ENCODE measurements around the gene TMEM178B. TPM values are rescaled to one million over a fixed set of nuclear protein-coding genes. Genes with fewer than 3 reads are reported as not detected.

Gene TMEM178B
- total and polyA plus RNA-seq, 2 experiments from 2014 or later = 0.24 to 0.30 TPM

DNA sequence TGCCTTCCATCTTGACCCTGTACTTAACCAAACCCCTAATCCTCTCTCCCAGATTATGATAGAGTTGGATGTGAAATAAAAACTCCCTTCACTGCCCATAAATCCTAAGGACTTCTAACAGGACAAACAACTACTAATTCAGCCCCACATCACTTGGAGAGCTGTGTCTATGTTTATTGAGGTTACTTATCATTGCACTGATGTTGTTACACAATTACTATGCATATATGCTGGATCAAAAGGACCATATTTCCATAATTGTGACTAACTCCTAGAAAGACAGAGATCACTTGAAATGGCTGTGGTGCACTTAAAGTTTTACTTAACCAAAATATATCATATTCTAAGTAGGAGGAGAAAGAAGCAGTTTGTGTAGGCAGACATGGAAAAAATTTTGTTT is 332.5 kb downstream of the TMEM178B start:
- no peak for TF ChIP-seq EZH2phosphoT487 (IDR thresholded peaks at IDR 0.05; ENCODE audit: low read depth, severe bottlenecking, unreplicated experiment)
- TF ChIP-seq, protein P1, sequence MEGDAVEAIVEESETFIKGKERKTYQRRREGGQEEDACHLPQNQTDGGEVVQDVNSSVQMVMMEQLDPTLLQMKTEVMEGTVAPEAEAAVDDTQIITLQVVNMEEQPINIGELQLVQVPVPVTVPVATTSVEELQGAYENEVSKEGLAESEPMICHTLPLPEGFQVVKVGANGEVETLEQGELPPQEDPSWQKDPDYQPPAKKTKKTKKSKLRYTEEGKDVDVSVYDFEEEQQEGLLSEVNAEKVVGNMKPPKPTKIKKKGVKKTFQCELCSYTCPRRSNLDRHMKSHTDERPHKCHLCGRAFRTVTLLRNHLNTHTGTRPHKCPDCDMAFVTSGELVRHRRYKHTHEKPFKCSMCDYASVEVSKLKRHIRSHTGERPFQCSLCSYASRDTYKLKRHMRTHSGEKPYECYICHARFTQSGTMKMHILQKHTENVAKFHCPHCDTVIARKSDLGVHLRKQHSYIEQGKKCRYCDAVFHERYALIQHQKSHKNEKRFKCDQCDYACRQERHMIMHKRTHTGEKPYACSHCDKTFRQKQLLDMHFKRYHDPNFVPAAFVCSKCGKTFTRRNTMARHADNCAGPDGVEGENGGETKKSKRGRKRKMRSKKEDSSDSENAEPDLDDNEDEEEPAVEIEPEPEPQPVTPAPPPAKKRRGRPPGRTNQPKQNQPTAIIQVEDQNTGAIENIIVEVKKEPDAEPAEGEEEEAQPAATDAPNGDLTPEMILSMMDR (IDR thresholded peaks at IDR 0.05; ENCODE audit: poor library complexity) = no peak
- TF ChIP-seq EZH2 (IDR thresholded peaks at IDR 0.05; ENCODE audit: borderline replicate concordance) = no peak
- no peaks in the 10 kb centered on the region for H3K9me3 ChIP-seq (ENCODE audit: low read depth)
- no peaks in the 10 kb centered on the region for H3K79me2 ChIP-seq
- H3K9me2 ChIP-seq (replicated peaks; ENCODE audit: insufficient read depth) = no peaks in the 10 kb centered on the region
- H2AFZ ChIP-seq = no peak overlapping the region
- H3K4me1 ChIP-seq (ENCODE audit: insufficient read depth) = no peaks in the 10 kb centered on the region
- DNase-seq (ENCODE audit: low spot score) = no peak
- H3K27ac ChIP-seq = no peak overlapping the region
- H3K27me3 ChIP-seq = peaks cover 14% of the 10 kb centered on the region
- H3K36me3 ChIP-seq (replicated peaks; ENCODE audit: insufficient read depth, low read depth) = no peaks in the 10 kb centered on the region
- no peak overlapping the region for H3K4me3 ChIP-seq
- no peak overlapping the region for H3K4me2 ChIP-seq
- H4K20me1 ChIP-seq (ENCODE audit: insufficient read depth, poor library complexity, severe bottlenecking) = no peaks in the 10 kb centered on the region

DNA sequence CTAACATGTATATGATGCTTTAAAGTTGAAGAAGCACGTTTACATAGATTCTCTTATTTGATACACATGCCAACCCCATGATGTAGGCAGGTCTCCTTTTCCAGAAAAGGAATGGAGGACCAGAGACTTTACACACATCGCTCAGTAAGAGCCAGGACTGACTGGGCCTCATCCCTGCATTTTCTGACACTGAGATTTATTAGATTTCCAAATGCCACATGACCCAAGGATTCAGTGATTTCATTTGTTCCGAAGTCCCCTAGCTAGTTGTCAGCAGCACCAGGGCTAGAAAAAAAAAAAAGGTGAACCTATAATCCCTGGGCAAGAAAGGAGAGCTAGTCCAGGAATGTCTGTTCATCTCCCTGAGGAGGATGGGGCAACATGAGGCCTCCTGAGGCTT is 334.0 kb downstream of the TMEM178B start:
- Histone ChIP-seq H2AFZ (no peak overlapping the region), H3K27me3 (peaks cover 14% of the 10 kb centered on the region), H3K9me2 (replicated peaks; ENCODE audit: insufficient read depth) (no peaks in the 10 kb centered on the region), H3K4me1 (ENCODE audit: insufficient read depth) (no peaks in the 10 kb centered on the region), H3K79me2 (no peaks in the 10 kb centered on the region), H3K4me2 (no peak overlapping the region), H4K20me1 (ENCODE audit: insufficient read depth, poor library complexity, severe bottlenecking) (no peaks in the 10 kb centered on the region), H3K27ac (no peak overlapping the region), H3K36me3 (replicated peaks; ENCODE audit: insufficient read depth, low read depth) (no peaks in the 10 kb centered on the region), H3K4me3 (no peak overlapping the region), H3K9me3 (ENCODE audit: low read depth) (no peaks in the 10 kb centered on the region)
- WGBS (ENCODE audit: low lambda C conversion rate, missing lambda C conversion rate) = 94% methylated on average over 3 of the region's 3 CpGs
- no peak for TF ChIP-seq EZH2 (IDR thresholded peaks at IDR 0.05; ENCODE audit: borderline replicate concordance)
- TF ChIP-seq EZH2phosphoT487 (IDR thresholded peaks at IDR 0.05; ENCODE audit: low read depth, severe bottlenecking, unreplicated experiment) = no peak
- TF ChIP-seq, protein P1 (IDR thresholded peaks at IDR 0.05; ENCODE audit: poor library complexity) = no peak
- DNase-seq (ENCODE audit: low spot score) = no peak

DNA sequence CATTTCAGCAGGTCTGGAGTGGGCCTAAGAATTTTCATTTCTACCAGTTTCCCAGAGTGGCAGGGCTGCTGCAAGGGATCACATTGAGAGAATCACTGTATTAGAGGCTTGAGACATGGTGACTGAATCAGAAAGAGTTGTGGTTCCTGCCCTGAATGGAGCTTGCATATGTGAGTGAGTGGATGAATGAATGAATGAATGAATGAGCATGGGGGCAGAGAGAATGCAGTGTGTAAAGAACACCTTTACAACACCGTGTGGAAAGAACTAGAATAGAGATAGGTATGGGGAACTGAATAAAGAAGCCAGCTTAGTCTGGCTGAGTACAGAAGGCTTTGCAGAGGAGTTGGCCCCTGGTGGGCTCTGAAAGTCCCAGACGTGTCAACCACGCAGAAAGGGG is 334.6 kb downstream of the TMEM178B start:
- no peaks in the 10 kb centered on the region for H4K20me1 ChIP-seq (ENCODE audit: insufficient read depth, poor library complexity, severe bottlenecking)
- H2AFZ ChIP-seq = no peak overlapping the region
- H3K27ac ChIP-seq = no peak overlapping the region
- no peaks in the 10 kb centered on the region for H3K36me3 ChIP-seq (replicated peaks; ENCODE audit: insufficient read depth, low read depth)
- no peaks in the 10 kb centered on the region for H3K79me2 ChIP-seq
- no peak overlapping the region for H3K4me3 ChIP-seq
- no peak for TF ChIP-seq EZH2 (IDR thresholded peaks at IDR 0.05; ENCODE audit: borderline replicate concordance)
- TF ChIP-seq EZH2phosphoT487 (IDR thresholded peaks at IDR 0.05; ENCODE audit: low read depth, severe bottlenecking, unreplicated experiment) = no peak
- TF ChIP-seq, protein P1 (IDR thresholded peaks at IDR 0.05; ENCODE audit: poor library complexity) = no peak
- no peak overlapping the region for H3K4me2 ChIP-seq
- WGBS (ENCODE audit: low lambda C conversion rate, missing lambda C conversion rate) = 64% methylated on average over 3 of the region's 3 CpGs
- DNase-seq (ENCODE audit: low spot score) = no peak
- no peaks in the 10 kb centered on the region for H3K9me2 ChIP-seq (replicated peaks; ENCODE audit: insufficient read depth)
- peaks cover 14% of the 10 kb centered on the region for H3K27me3 ChIP-seq
- H3K4me1 ChIP-seq (ENCODE audit: insufficient read depth) = no peaks in the 10 kb centered on the region
- H3K9me3 ChIP-seq (ENCODE audit: low read depth) = no peaks in the 10 kb centered on the region

DNA sequence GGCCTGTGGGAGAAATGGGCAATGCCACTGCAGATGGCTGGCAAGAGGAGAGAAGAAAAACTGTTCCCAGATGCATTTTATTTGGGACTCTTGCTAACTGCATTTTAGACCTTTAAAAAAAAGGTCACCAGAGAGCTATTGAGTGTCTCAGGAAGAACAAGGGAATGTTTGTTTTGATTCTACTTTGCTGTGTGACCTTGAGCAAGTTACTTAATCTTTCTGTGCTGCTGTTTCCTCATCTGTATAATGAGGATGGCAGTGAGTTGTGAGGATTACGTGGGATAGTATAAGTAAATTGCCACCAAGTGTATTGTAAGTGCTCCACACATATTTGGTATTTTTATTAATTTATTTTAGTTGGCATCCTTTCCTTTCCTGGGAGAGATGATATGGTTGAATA is 335.4 kb downstream of the TMEM178B start:
- Histone ChIP-seq H4K20me1 (ENCODE audit: insufficient read depth, poor library complexity, severe bottlenecking) (no peaks in the 10 kb centered on the region), H3K27ac (no peak overlapping the region), H3K36me3 (replicated peaks; ENCODE audit: insufficient read depth, low read depth) (no peaks in the 10 kb centered on the region), H3K9me3 (ENCODE audit: low read depth) (no peaks in the 10 kb centered on the region), H3K27me3 (peaks cover 14% of the 10 kb centered on the region), H3K4me3 (no peak overlapping the region), H3K4me1 (ENCODE audit: insufficient read depth) (no peaks in the 10 kb centered on the region), H3K79me2 (no peaks in the 10 kb centered on the region), H3K4me2 (no peak overlapping the region), H2AFZ (no peak overlapping the region), H3K9me2 (replicated peaks; ENCODE audit: insufficient read depth) (no peaks in the 10 kb centered on the region)
- no peak for TF ChIP-seq EZH2 (IDR thresholded peaks at IDR 0.05; ENCODE audit: borderline replicate concordance)
- no peak for TF ChIP-seq EZH2phosphoT487 (IDR thresholded peaks at IDR 0.05; ENCODE audit: low read depth, severe bottlenecking, unreplicated experiment)
- TF ChIP-seq, protein P1 (IDR thresholded peaks at IDR 0.05; ENCODE audit: poor library complexity) = no peak
- DNase-seq (ENCODE audit: low spot score) = no peak
- 76% methylated on average over 1 of the region's 1 CpG for WGBS (ENCODE audit: low lambda C conversion rate, missing lambda C conversion rate)
